ENCODE results near the gene NXPH3.

NXPH3 gene

GRCh38 chr17:49554694-49555494, 20.8 kb upstream of the NXPH3 start:
- DNase-seq, result no peak
- no peaks in the 10 kb centered on the region for H3K9me3 ChIP-seq
- no peaks in the 10 kb centered on the region for H3K27me3 ChIP-seq
- H3K4me3 ChIP-seq (ENCODE audit: low read depth, low read length), result no peak overlapping the region
- TF ChIP-seq, protein P1, sequence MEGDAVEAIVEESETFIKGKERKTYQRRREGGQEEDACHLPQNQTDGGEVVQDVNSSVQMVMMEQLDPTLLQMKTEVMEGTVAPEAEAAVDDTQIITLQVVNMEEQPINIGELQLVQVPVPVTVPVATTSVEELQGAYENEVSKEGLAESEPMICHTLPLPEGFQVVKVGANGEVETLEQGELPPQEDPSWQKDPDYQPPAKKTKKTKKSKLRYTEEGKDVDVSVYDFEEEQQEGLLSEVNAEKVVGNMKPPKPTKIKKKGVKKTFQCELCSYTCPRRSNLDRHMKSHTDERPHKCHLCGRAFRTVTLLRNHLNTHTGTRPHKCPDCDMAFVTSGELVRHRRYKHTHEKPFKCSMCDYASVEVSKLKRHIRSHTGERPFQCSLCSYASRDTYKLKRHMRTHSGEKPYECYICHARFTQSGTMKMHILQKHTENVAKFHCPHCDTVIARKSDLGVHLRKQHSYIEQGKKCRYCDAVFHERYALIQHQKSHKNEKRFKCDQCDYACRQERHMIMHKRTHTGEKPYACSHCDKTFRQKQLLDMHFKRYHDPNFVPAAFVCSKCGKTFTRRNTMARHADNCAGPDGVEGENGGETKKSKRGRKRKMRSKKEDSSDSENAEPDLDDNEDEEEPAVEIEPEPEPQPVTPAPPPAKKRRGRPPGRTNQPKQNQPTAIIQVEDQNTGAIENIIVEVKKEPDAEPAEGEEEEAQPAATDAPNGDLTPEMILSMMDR (IDR thresholded peaks at IDR 0.05; ENCODE audit: low read depth, low read length), result no peak
- H3K4me1 ChIP-seq, result no peaks in the 10 kb centered on the region
- H3K36me3 ChIP-seq, result no peaks in the 10 kb centered on the region

DNA sequence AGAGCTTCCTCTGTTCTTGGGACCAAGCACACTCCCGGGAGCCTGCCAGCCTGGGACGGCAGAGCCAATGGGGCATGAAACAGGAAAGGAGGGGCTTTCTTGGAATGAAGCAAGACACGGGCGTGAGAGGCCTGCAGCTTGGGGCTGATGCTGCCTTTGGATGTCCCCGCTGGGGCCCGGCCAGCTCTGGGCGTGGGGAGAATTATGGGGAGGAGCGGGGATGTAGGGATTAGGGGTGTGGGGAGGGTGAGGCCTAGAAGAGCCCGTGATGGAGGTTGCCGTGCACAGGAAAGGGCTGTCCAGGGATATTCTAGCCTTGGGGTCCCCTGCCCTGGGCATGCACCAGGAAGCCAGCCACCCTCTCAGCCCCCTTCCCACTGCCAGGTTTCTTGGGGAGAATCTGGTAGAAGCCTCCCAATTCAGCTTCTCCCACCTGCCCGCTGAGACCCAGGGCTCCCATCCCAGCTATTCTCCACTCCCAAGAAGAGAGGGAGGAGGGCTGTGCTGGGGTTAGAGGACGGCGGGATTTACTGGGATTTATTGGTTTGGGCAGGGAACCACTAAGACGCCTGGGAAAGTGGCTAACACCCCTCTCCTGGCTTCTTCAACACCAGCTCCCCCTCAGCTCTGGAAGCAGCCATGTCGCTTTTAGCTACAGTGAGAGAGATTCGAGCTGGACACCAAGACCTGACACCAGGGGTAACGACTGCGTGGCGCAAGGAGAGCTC, 20.0 kb upstream of the NXPH3 start:
- H3K9me3 ChIP-seq, result no peaks in the 10 kb centered on the region
- DNase-seq, result no peak
- H3K36me3 ChIP-seq, result no peaks in the 10 kb centered on the region
- no peaks in the 10 kb centered on the region for H3K4me1 ChIP-seq
- H3K27me3 ChIP-seq, result no peaks in the 10 kb centered on the region
- TF ChIP-seq, protein P1 (IDR thresholded peaks at IDR 0.05; ENCODE audit: low read depth, low read length), result no peak
- H3K4me3 ChIP-seq (ENCODE audit: low read depth, low read length), result peak overlapping the region; percentile 24

DNA sequence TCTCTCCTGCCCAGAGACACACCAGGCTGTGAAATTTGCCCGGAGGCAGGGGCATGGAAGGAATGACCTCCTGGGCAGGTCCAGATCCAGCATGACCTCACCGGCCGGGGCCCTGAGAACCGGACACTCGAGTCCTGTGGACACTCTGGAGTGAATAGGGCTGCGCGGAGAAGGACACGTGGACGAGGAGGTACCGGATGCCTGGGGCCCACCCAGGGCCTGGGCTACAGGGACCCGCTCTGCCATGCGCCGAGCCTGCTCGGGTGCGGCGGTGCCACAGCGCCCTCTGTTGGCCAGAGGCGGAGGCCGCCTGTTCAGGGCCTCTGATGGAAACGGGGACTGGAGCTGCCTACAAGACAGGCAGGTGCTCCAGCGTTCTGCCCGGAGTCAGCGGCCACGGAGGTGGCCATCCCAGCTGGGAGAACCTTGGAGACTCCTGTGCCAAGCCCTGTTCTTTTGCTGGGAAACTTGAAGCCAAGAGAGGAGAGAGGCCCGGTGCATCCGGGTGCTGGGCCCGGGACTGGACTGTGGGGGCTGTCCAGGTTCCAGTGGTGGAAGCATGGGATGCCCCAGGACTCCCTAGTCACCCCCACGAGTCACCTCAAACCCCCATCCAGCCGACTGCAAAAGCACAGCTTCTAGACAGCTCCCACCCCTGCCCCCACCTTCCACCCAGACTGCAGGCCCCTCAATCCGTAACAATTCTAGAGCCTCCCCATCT, 19.3 kb upstream of the NXPH3 start:
- Histone ChIP-seq H3K27me3 (no peaks in the 10 kb centered on the region; the same call in 1 of the 2 replicates), H3K4me3 (ENCODE audit: low read depth, low read length) (peak overlapping the region; percentile 24), H3K36me3 (no peaks in the 10 kb centered on the region), H3K4me1 (no peaks in the 10 kb centered on the region), H3K9me3 (no peaks in the 10 kb centered on the region)
- DNase-seq, result peak; percentile 90
- TF ChIP-seq, protein P1 (IDR thresholded peaks at IDR 0.05; ENCODE audit: low read depth, low read length), result peak; percentile 97

DNA sequence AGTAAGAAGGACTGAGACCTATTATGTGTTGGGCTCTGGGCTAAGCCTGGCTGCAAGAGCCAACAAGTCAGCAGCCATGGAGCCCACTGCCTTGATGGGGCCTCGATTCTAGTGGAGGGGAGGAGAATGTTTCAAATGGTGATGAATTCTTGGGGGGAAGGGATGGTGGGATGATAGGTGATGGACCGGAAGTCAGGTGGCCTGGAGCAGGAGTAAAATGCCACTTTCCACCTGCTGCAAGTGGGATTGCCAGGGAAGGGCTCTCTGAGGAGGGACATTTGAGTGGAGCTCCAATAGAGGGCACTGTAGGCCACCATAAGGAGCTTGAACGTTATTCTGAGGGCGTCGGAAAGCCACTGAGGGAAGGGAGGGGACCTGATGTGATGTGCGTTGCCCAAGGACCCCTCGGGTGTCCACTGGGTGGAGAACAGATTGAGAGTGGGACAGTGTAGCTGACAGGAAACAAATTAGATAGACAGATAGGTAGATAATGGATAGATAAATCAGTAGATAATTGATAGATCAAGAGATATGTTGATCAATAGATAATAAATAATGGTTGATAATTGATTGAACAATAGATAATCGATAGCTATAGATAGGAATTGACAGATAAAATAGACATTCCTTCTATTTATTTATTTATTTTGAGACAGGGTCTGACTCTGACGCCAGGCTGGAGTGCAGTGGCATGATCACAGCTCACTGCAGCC, 18.2 kb upstream of the NXPH3 start:
- Histone ChIP-seq H3K36me3 (no peaks in the 10 kb centered on the region), H3K4me3 (ENCODE audit: low read depth, low read length) (no peak overlapping the region), H3K4me1 (no peaks in the 10 kb centered on the region), H3K27me3 (no peaks in the 10 kb centered on the region; the same call in 1 of the 2 replicates), H3K9me3 (no peaks in the 10 kb centered on the region)
- TF ChIP-seq, protein P1 (IDR thresholded peaks at IDR 0.05; ENCODE audit: low read depth, low read length), result peak; percentile 82
- DNase-seq, result peak; percentile 72

- TF ChIP-seq, protein P1 (IDR thresholded peaks at IDR 0.05; ENCODE audit: low read depth, low read length), result no peak
These were observed 11.0 kb upstream of the NXPH3 start for GRCh38 chr17:49564638-49565037.

More at GRCh38 chr17:49564638-49565037, 11.0 kb upstream of the NXPH3 start:
- H3K27me3 ChIP-seq, result peaks cover 22% of the 10 kb centered on the region
- no peaks in the 10 kb centered on the region for H3K4me1 ChIP-seq
- no peaks in the 10 kb centered on the region for H3K9me3 ChIP-seq
- DNase-seq, result no peak
- H3K36me3 ChIP-seq, result no peaks in the 10 kb centered on the region
- no peak overlapping the region for H3K4me3 ChIP-seq (ENCODE audit: low read depth, low read length)
